NCI-H748 (cell line): Measurements from ENCODE around the gene RBP4.

Experiments used
- DNase-seq: peaks from one replicate; lab custom pipeline; 2025; ENCODE audit not compliant: unreplicated experiment; lab: John Stamatoyannopoulos, UW

The RBP4 gene

DNA sequence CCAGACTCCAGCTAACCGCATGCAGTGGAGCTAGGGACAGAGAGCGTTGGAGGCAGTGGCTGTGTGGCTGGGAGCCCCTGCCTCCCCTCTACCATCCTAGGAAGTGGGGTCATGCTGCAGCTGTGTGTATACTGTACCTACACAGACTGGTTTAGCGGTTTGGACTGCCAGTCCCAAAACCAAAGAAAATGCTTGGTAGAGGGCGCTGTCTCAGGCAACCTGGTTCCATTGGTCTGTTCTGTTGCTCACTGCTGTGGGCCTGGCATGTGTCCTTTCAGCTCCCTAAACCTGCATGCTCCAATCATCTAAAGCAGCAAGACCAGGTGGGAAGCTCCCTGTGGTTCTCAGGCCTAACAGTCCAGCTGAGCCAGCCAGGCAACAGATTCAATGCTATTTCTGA is 4.5 kb downstream of the RBP4 start:
- no peak for DNase-seq

DNA sequence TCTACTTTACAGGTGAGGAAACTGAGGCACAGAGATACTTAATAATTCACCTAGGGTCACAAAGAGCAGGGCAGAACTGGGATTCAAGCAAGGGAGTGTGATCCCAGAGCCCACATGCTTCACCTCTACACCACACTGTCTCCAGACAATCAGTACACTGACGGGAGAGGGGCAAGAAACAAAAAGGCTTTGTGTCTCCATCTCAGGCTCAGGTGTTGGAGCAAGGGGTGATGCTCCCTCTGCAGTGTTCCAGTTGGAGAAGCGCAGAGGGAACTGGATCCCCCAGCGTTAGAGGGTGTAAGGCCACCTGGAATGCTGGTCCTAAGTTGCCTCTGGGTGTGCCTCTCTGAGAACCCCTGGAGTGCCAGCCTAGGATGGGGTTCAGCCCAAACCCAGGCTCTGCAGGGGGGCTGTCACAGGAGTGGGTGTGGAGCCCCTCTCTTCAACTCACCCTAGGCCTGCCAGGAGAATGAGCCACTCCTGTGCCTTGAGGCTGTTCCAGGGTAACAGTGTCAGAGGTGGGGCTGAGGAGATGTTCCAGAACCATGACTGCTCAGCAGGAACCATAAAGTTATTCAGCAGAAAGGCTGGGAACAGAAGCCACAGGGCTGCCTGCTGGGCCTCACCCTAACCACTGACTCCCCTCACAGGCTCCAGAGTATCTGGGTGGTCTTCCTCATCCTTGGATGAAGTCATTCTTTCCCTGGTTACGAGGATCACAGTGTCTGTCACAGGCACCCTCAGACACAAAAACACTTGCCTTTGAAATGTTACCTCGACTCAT is 5.5 kb downstream of the RBP4 start:
- no peak for DNase-seq

DNA sequence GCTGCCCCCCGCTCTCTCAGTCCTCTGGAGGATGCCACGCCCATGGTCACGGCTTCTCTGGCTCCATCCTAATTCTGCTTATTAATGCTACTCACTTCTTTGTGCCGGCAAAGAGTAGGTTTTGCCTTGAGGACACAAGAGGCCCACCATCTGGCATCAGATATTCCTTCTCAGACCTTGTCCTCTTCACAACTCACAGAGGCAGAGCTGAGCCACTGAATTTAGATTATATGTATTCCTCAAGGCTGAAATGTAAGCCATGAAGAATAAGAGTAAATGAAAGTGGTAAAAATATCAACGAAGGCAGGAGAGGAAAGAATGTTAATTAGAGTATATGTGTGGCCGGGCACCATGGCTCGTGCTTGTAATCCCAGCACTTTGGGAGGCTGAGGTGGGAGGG is 6.5 kb downstream of the RBP4 start:
- DNase-seq, result no peak

DNA sequence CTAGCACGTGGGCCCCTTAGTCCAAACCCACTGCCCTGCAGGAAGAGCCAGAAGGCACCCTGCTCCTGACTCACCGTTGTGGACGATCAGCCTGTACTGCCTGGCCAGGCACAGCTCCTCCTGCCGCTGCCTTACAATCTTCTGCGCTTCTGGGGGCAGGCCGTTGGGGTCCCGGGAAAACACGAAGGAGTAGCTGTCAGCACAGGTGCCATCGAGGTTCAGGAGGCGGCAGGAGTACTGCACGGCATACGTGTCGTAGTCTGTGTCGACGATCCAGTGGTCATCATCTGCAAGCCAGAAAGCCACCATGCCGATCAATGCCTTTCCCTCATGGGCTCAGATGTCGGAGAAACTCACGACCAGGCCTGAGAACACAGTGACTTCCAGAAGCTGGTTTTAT is 7.3 kb downstream of the RBP4 start:
- no peak for DNase-seq

DNA sequence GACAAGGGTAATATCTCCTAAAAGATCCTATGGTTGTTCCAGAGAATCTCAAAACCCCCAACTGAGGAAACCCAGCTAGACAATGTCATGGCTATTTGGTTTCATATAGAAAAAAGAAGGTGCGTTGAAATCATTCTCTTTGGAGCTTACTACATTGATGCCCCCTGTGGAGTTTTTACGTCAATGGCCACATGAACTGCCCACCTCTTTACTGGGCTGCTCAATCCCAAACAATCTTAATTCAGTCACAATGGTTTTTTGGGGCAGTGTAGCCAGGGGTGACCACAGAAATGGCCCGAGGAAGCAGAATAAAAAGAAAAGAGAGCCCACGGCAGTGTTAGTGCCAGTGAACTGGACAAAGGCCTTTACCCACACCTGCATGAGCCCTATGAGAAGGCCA is 7.8 kb downstream of the RBP4 start:
- DNase-seq, result no peak

DNA sequence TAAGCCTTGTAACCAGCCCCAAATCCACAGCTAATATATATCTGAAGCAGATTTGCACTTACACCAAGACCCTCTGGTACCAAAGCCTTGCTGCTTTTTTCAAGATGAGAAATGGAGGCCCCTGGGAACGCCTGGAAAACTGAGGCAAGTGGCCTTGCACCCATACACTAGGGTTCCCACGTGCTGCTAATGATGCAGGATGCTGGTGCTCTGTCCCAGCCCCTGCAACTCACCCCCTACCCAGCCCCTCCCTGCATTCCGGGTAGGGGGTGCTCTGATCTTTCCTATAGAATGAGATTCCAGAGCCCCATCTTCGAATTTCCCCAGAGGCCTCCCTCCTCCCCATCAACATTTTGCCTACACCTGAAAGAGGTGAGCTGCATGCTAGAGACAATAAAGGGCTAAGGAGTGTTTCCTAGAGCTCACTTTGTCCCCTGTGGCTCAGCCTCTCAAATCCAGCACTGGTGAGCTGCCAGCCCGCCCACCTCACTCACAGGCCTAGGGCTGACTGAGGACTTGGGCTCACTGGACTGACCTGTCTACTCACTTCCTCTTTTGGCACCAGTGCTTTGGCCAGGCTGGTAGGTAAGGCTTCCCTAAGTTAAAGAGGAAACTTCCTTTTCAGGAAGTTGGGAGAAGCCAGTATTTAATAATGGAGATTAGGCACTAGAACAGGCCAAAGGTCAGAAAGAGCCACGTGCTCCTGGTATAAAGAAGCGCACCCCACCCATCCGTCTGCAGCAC is 9.8 kb downstream of the RBP4 start:
- no peak for DNase-seq

DNA sequence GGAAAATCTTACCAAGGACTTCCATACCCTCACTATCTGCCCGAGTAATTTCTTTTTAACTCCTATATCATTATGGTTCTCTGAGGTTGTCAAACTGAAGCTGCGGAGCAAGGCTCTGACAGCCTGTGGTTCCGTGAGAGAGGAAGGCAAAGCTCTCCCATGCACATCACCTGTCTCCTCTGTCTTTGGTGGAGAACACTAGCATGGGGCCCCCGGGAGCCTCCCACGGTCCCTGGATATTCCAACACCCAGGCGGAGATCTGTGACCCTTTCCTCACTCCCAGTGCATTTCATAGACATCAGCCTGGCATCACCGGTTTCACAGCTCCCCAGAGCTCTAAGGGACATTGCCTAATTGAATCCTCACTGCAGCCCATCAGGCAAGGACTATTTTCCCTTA is 10.4 kb downstream of the RBP4 start:
- no peak for DNase-seq

DNA sequence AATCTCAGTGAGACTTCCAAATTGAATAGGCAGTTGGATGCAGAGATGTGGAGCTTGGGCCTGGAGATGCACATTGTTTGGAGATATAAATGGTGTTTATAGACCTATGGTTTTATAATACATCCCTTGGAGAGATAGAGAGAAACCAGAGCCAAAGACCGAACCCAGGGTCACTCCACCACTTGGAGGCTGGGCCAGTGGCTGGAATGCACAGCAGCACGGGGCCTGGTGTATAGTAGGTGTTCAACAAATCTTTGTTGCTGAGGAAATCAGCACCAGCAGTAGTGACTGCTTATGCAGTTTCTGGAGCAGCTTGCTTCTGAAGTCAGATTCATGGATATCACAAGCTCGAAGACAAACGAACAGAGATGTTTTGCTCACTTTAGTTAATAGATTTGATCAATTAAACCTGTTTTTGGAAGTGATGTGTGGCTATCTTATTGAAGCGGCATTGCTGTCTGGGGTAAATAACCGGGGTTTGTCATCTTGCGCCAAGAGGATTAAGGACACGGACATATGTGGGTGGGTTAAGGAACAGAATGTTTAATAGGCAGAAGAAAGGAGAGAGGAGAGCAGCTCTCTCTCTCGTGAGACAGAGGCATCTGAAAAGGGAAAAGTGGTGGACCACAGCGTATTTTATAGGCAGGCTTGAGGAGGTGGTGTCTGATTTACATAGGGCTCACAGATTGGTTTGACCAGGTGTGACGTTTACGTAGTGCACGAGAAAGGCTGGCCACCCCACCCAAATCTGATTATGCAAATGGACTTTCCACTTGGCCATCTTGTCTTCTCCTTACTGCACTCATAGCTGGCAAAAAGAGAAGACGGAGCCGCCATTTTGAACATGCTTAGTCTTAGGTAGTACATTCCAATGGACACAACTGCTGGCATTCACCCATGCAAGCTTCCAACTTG is 11.1 kb downstream of the RBP4 start:
- DNase-seq, result no peak

DNA sequence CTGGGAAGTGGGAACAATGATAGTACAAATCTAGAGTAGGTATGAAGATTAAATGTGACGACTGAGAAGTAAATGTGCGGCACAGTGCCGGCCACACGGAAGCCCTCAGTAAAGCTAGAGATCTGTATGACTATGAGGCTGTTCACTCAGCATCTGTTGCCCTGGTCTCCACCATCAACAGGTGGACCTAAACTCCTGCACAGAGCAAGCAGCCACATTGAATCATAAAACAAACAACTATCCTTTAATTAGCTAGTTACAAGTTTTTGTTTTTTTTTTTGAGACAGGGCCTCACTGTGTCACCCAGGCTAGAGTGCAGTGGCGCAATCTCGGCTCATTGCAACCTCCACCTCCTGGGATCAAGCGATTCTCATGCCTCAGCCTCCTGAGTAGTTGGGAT is 16.6 kb downstream of the RBP4 start:
- no peak for DNase-seq

DNA sequence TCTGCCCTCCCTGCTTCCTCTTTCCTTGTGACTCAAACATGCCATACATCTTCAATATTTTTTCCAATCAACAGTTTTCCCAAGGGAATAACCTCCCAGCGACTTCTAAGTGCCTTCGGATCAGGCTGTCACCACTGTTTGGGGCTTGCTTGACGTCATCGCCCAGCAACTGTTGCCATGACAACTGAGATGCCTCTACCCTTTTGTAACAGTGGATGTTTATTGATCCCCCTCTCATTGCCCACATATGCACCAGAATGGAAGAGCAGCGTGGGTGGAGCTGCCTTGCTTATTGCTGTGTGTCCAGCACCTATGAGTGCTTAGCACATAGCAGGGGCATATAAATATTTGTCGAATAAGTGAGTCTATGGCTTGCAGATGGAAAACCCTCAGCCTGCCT is 20.2 kb downstream of the RBP4 start:
- DNase-seq, result peak; percentile 66

DNA sequence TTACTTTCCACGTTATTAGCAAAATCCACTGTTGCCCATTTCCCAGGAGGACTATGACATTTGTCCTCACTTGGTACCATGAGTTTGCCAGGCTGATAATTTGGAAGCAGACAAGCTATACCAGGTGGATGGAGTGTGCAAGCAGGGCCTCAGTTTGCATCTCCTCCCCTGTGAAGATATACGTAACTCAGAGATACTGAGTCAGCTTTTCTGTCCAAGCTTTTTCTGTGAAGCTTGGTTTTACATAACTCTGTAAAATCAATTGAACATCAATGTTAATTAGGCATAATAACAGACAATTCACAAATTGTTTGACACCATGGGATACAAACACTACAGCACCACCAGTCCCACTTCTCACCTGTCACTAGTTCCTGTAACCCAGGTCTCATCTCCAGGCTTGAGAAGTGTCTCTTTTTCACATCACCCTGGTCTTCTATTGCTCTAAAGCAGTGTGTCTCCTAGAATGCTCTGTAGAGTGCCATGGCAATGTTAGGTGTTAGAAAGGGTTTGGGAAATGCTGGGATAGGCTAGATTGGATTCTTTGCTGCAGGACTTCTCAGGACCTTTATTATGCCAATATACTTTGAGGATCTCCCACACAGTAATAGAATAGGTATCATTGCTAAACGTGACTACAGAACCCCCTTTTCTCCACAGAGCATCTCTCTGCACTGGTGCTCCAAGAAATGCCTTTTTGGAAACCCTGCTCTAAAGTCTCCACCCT is 20.9 kb downstream of the RBP4 start:
- DNase-seq, result no peak

DNA sequence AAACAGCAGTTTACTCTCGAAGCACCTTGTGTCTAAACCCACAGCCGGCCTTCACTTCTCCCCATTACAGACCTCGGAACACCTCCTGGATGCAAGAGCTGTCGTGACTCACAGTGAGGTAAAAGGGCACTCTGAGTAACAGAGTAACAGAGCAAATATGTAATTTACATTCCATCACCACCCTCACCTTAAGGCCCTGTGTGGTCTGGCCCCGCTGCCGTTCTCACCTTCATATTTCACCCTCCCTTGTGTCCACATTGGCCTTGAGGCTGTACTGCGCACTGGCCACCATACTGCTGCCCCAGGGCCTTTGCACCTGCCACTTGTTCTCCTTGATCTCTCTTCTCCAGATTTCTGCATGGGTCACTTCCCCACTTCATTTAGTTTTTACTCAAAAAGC is 21.9 kb downstream of the RBP4 start:
- no peak for DNase-seq

DNA sequence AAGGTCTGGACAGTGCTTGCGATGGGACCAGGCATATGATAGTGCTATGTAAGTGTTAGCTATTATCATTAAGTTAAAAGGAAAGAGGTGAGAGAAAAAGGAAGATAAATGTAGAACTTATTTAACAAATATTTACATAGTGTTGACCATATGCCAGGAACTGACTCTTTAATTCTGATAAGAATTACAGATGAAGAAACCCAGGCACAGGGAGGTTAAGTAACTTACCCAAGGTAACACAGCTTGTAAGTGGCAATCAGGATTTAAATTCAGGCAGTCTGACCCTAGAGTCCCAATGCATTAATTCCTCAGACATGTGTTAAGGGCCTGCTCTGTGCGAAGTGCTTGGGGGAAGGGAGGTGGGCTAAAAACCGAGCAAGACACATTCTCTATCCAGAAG is 23.5 kb downstream of the RBP4 start:
- no peak for DNase-seq

DNA sequence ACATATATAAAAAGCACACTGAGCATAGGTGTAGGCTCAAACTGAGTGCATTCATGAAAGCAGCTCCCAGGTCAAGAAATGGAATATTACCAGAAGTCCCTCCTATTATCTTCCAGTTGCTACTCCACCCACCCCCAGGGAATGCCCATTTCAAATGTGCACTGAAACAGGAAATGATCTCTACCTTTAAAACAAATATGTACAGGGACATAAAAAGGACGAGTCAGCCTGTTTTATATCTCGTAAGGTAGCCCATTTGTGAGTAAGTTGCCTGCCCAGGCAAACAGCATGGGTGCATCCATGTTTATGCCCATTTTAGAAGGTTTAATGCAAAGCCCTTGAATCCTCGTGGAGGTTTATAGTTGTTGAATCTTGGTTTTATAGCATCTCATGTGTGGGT is 24.1 kb downstream of the RBP4 start:
- DNase-seq, result no peak

DNA sequence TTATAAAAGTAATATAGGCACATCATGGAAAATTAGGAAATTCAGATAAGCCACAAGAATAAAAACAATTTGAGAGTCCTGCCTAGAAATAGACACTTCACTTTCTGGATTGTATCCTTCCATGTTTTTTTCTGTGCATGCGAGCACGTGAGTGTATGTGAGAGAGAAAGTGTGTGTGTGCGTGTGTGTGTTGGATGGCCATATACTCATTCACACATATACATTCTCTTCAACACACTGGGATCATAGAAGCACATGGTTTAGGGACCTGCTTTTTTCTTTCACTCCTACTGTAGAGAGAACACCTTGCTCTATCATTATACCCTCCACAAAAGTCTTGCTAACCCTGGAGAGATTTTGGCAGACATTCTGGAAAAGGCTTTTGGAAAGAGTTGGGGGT is 27.1 kb downstream of the RBP4 start:
- no peak for DNase-seq

DNA sequence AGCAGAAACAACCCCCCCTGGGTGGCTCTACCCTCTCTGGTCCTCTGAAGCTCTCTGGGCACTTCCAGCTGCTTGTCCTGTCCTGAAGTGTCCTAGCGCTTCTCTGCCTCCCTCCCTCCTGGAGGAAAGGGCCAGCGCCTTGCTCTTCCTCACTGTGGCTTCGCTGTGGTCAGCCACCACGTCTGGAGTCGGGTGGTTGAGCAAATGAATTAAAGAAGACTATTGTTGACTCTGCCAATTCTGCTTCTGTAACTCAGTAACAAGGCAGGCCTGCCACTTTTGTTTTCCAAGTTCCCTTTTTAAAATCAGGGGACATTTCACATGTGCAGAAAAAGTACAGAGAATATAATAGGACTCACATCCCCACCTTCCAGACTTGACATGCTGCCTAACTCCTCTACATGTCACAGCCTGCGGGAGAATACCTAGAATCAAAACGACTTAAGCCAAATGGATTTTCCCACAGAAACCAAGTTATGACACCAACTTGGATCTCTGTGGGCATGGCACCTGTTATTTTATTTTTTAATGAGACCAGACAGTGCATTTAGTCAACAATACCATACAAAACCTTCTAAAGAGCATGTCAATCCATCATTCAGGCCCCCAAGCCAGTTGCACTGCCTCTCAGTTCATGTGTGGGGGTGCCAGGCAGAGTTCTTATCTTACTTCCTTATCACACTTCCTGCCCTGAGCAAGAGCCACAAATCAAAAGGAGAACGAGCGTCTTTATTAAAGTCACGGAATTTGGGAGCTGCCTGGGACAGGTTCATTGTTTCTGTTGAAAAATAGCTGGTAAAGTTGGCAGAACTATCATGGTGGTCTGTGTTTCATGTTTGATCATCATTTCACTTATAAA is 27.8 kb downstream of the RBP4 start:
- DNase-seq, result no peak

DNA sequence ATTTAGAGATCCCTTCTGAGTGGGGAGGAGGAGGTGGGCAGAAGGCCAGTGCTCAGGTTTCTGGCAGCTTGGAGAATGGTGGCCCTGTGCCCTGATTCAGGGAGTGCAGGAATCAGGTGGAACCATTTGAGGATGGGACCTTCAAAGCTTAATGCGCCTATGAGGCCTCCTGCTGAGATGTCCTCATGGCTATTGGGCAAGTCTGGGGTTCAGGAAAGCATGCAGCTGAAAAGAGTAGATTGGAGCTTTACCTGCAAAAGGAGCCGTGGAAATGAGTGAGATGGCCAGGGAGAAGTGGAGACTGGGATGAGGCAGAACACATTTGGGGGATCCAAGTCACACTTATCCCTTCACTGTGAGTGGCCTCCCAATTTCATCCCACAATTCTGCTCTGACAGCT is 28.4 kb downstream of the RBP4 start:
- DNase-seq, result no peak

DNA sequence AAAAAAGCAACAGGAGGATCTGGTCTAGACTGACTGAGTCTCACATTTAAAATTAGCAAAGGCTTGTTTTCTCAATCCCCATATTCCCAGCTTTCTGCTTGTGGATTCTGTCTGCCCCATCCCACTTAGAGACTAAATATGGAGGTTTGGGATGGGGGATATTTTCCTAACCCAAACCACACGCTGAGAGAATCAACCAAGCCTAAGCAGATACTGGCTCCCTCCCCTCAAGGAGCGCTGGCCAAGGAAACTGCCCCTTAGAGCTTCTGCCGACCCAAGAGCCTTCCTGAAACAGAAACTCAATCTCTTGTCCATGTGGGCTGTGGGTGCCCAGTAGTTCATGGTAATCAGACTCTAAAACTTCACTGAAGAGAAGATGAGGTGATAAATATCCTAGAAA is 30.7 kb downstream of the RBP4 start:
- no peak for DNase-seq

DNA sequence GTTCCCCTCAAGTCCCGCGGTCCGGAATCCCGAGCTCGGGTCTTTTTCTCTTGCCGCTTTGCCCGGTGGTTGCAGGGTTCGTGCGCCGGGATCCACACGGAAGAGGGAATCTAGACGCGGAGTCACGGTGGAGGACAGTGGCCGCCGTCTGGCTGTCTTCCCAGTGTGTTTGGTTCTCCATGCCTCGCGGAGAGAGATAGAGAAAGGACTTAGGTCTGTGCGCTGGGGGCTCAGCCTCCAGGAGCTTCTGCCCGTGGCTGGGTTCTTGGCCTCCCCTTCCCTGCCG is 33.0 kb downstream of the RBP4 start:
- DNase-seq, result no peak
